Tibial nerve (tissue), 4 donors: ENCODE measurements around the gene INPP4A. TPM values are rescaled to one million over a fixed set of nuclear protein-coding genes. Genes with fewer than 3 reads are reported as not detected.

Experiments used
- DNase-seq, 2 donors: peaks; one replicate each; pipeline ENCODE4 v3.0.0-alpha.2; 2019; ENCODE audit warnings: low spot score in 2 of 2
- H3K27ac ChIP-seq, 4 donors: fragments of 200-600 bp; sonication (generic) in 3 of 4; one replicate each; pipeline ENCODE4 v1.5.1; 2017 to 2019; ENCODE audit warnings: mild to moderate bottlenecking in 1 of 4
- H3K27me3 ChIP-seq, 2 donors: fragments of 200-600 bp; sonication (generic) in 1 of 2; one replicate each; pipeline versions ENCODE4 v1.5.1 to v1.6.0; 2017 to 2019
- H3K36me3 ChIP-seq, 3 donors: fragments of 200-600 bp; sonication (generic); one replicate each; pipeline ENCODE4 v1.5.1; 2018 to 2019
- H3K4me1 ChIP-seq, 4 donors: fragments of 200-600 bp; sonication (generic) in 3 of 4; one replicate each; pipeline ENCODE4 v1.5.1; 2017 to 2019
- H3K4me3 ChIP-seq, 4 donors: fragments of 200-600 bp; sonication (generic) in 3 of 4; one replicate each; pipeline ENCODE4 v1.5.1; 2017 to 2019; ENCODE audit warnings: mild to moderate bottlenecking in 1 of 4, moderate library complexity in 1 of 4
- H3K9me3 ChIP-seq, 4 donors: fragments of 200-600 bp; sonication (generic) in 3 of 4; one replicate each; pipeline ENCODE4 v1.5.1; 2017 to 2019
- CTCF ChIP-seq, 5 experiments: fragments of 200-600 bp in 3 of 5; fragments of 450-650 bp in 2 of 5; sonication (generic) in 3 of 5; IDR thresholded peaks; one replicate each; pipeline ENCODE4 v1.5.1; 2016 to 2019; ENCODE audit warnings: antibody characterized with exemption in 5 of 5, mild to moderate bottlenecking in 3 of 5, moderate library complexity in 2 of 5
- EP300 ChIP-seq, 2 donors: sonication (generic); formaldehyde crosslinking; IDR thresholded peaks; one replicate each; pipeline ENCODE4 v1.6.1; 2017; ENCODE audit warnings: antibody characterized with exemption in 2 of 2, mild to moderate bottlenecking in 1 of 2
- POLR2A ChIP-seq, 2 donors: fragments of 450-650 bp; IDR thresholded peaks; one replicate each; pipeline ENCODE4 v1.6.1; 2017; ENCODE audit warnings: antibody characterized with exemption in 2 of 2, mild to moderate bottlenecking in 2 of 2, moderate library complexity in 2 of 2
- WGBS, 2 donors: methylation state at CpG; one replicate each; pipeline ENCODE4 v1.1.5; 2018; 5-methylcytosine and 5-hydroxymethylcytosine counted together
- total RNA-seq, 4 donors: library from RNA; depleted of rRNA; stranded (reverse); fragments of >200 nt; gene quantifications; one replicate each; pipeline ENCODE4 v1.1.0, GENCODE V29; 2016

INPP4A gene
- total RNA-seq, 4 donors from 2014 or later = 23.7 to 45.0 (median 30.9) TPM

- H3K27ac ChIP-seq = no peak overlapping the region
- DNase-seq = no peak
- no peaks in the 10 kb centered on the region for H3K27me3 ChIP-seq
- 88 to 93% methylated on average over 8 to 9 of the region's 9 CpGs for WGBS, 2 donors
- no peaks in the 10 kb centered on the region for H3K36me3 ChIP-seq
- H3K9me3 ChIP-seq = no peaks in the 10 kb centered on the region
- no peak overlapping the region for H3K4me3 ChIP-seq
- H3K4me1 ChIP-seq = peaks cover 0 to 22% (median 17%) of the 10 kb centered on the region in 4 donors
- TF ChIP-seq CTCF (IDR thresholded peaks at IDR 0.05) = no peak
- no peak for TF ChIP-seq POLR2A (IDR thresholded peaks at IDR 0.05)
- no peak for TF ChIP-seq EP300 (IDR thresholded peaks at IDR 0.05)
Measured at GRCh38 chr2:98476192-98476868, 31.7 kb downstream of the INPP4A start.

DNA sequence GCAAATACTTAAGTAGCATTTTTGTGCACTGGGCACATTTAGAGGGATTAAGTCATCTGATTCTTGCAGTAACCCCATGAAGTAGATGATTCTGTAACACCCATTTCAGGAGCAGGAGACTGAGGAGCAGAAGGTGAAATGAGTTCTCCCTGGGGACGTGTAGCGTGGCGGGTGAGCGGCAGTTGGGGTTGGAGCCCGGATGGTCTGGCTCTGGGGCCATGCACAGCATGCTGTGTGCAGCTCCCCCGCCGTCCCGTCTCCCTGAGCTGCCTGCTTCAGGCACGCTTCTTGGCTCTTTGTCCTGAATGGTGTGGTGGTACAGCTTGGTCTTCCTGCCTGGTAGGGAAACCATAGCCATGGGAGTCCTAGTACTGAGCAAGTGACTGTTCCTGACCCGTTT, 32.4 kb downstream of the INPP4A start:
- TF ChIP-seq CTCF (IDR thresholded peaks at IDR 0.05) (no peak), EP300 (IDR thresholded peaks at IDR 0.05) (no peak), POLR2A (IDR thresholded peaks at IDR 0.05) (no peak)
- no peak for DNase-seq
- H3K36me3 ChIP-seq = no peaks in the 10 kb centered on the region

GRCh38 chr2:98477506-98477905, 32.8 kb downstream of the INPP4A start:
- Histone ChIP-seq H3K36me3 (no peaks in the 10 kb centered on the region), H3K27me3 (no peaks in the 10 kb centered on the region), H3K4me3 (no peak overlapping the region), H3K27ac (no peak overlapping the region), H3K9me3 (no peaks in the 10 kb centered on the region), H3K4me1 (peaks cover 0 to 22% (median 13%) of the 10 kb centered on the region in 4 donors)
- WGBS, 2 donors = 91 to 94% methylated on average over 5 of the region's 5 CpGs
- TF ChIP-seq CTCF (IDR thresholded peaks at IDR 0.05) = no peak
- no peak for TF ChIP-seq POLR2A (IDR thresholded peaks at IDR 0.05)
- TF ChIP-seq EP300 (IDR thresholded peaks at IDR 0.05) = no peak
- DNase-seq = no peak

More for the DNA sequence above, 32.4 kb downstream of the INPP4A start:
- no peak overlapping the region for H3K4me3 ChIP-seq
- no peaks in the 10 kb centered on the region for H3K9me3 ChIP-seq
- no peak overlapping the region for H3K27ac ChIP-seq
- H3K27me3 ChIP-seq = no peaks in the 10 kb centered on the region
- WGBS, 2 donors = 95 to 96% methylated on average over 10 of the region's 10 CpGs
- H3K4me1 ChIP-seq = peaks cover 0 to 22% (median 15%) of the 10 kb centered on the region in 4 donors

DNA sequence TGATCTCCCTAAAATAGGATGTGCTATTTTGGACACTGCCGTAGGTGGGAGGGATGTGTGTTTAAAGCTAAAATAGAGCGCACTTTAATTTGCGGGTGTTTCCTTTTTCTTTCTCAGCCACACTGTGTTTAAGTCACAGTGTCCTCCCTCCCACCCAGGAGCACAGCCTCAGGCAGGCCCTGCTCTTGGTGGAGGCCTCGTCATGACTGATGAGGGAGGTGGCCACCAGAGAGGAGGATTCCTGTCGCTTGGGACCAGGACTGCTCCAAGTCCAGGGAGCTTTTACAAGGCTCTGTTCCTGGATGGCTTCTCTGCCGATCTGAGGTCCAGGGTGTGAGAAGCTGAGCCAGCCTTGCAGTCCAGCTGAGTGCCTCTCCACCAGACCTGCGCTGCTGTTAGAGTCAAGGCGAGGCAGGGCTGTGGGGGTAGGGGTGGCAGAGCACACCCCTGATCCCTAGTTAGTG, 33.5 kb downstream of the INPP4A start:
- 88 to 92% methylated on average over 8 of the region's 8 CpGs for WGBS, 2 donors
- no peaks in the 10 kb centered on the region for H3K27me3 ChIP-seq
- no peak overlapping the region for H3K27ac ChIP-seq
- no peak overlapping the region for H3K4me3 ChIP-seq
- DNase-seq = no peak
- H3K36me3 ChIP-seq = no peaks in the 10 kb centered on the region
- H3K9me3 ChIP-seq = no peaks in the 10 kb centered on the region
- TF ChIP-seq EP300 (IDR thresholded peaks at IDR 0.05) = no peak
- no peak for TF ChIP-seq CTCF (IDR thresholded peaks at IDR 0.05)
- TF ChIP-seq POLR2A (IDR thresholded peaks at IDR 0.05) = no peak
- H3K4me1 ChIP-seq = peaks cover 0 to 22% (median 14%) of the 10 kb centered on the region in 4 donors

- 77 to 78% methylated on average over 4 of the region's 4 CpGs for WGBS, 2 donors
- TF ChIP-seq EP300 (IDR thresholded peaks at IDR 0.05) (no peak), CTCF (IDR thresholded peaks at IDR 0.05) (no peak), POLR2A (IDR thresholded peaks at IDR 0.05) (no peak)
- H3K36me3 ChIP-seq = no peaks in the 10 kb centered on the region
- no peak overlapping the region for H3K4me3 ChIP-seq
- no peaks in the 10 kb centered on the region for H3K9me3 ChIP-seq
- peaks cover 0 to 28% (median 16%) of the 10 kb centered on the region in 4 donors for H3K4me1 ChIP-seq
- no peaks in the 10 kb centered on the region for H3K27me3 ChIP-seq
- no peak overlapping the region for H3K27ac ChIP-seq
- DNase-seq = no peak
Measured at GRCh38 chr2:98478907-98479306, 34.2 kb downstream of the INPP4A start.
